Common myeloid progenitor, CD34-positive (primary cell): ENCODE results near the gene MDM2.

Experiments
- CTCF ChIA-PET: fragments of 350-600 bp; sonication (Branson Sonifier 250); formaldehyde crosslinking; loops from one replicate; lab custom pipeline; 2021; ENCODE audit warnings: antibody characterized with exemption; lab: Charles Lee
- POLR2A ChIA-PET: fragments of 350-600 bp; sonication (Branson Sonifier 250); formaldehyde crosslinking; loops from one replicate; lab custom pipeline; 2021; ENCODE audit warnings: antibody characterized with exemption; lab: Charles Lee
- DNase-seq, 3 donors: peaks; one replicate each; pipeline versions ENCODE4 v3.0.0 to v3.0.0-alpha.2; 2013
- H3K27ac ChIP-seq, 2 experiments: 1 replicate in 1 of 2; 2 replicates in 1 of 2; pipeline ENCODE4 v1.7.0; 2013; ENCODE audit warnings: inconsistent platforms in 2 of 2, low read length in 2 of 2, mild to moderate bottlenecking in 2 of 2, low read depth in 1 of 2, moderate library complexity in 1 of 2; ENCODE audit not compliant: severe bottlenecking in 2 of 2, insufficient read depth in 1 of 2, poor library complexity in 1 of 2
- H3K27me3 ChIP-seq, 5 experiments: replicated peaks in 2 of 5; 1 replicate in 3 of 5; 2 replicates in 2 of 5; pipeline versions ENCODE4 v1.6.1 to v1.7.0; 2013; ENCODE audit warnings: low read length in 4 of 5, mild to moderate bottlenecking in 2 of 5, moderate library complexity in 2 of 5, inconsistent platforms in 1 of 5; ENCODE audit not compliant: insufficient read depth in 5 of 5, control insufficient read depth in 4 of 5
- H3K36me3 ChIP-seq, 4 experiments: 1 replicate in 2 of 4; 2 replicates in 2 of 4; pipeline versions ENCODE4 v1.6.1 to v1.7.0; 2013; ENCODE audit warnings: low read length in 3 of 4, control low read depth in 1 of 4, mild to moderate bottlenecking in 1 of 4; ENCODE audit not compliant: control insufficient read depth in 4 of 4, insufficient read depth in 4 of 4
- H3K4me1 ChIP-seq, 4 experiments: 1 replicate in 3 of 4; 2 replicates in 1 of 4; pipeline versions ENCODE4 v1.6.1 to v1.7.1; 2013; ENCODE audit warnings: low read length in 3 of 4, mild to moderate bottlenecking in 3 of 4, control low read depth in 1 of 4, inconsistent platforms in 1 of 4, moderate library complexity in 1 of 4; ENCODE audit not compliant: control insufficient read depth in 4 of 4, insufficient read depth in 4 of 4; ENCODE audit errors: control extremely low read depth in 1 of 4
- H3K4me3 ChIP-seq, 7 experiments: 1 replicate in 4 of 7; 2 replicates in 3 of 7; pipeline versions ENCODE4 v1.5.1 to v1.7.0; 2013; ENCODE audit warnings: mild to moderate bottlenecking in 7 of 7, low read length in 6 of 7, moderate library complexity in 6 of 7, inconsistent platforms in 2 of 7, low read depth in 2 of 7, control low read depth in 1 of 7; ENCODE audit not compliant: insufficient read depth in 4 of 7, control insufficient read depth in 1 of 7; ENCODE audit errors: extremely low read depth in 1 of 7
- H3K9me3 ChIP-seq, 5 experiments: 1 replicate in 4 of 5; 2 replicates in 1 of 5; pipeline versions ENCODE4 v1.6.1 to v1.7.1; 2013; ENCODE audit warnings: low read length in 4 of 5, mild to moderate bottlenecking in 2 of 5, inconsistent platforms in 1 of 5, low read depth in 1 of 5, moderate library complexity in 1 of 5; ENCODE audit not compliant: control insufficient read depth in 4 of 5, insufficient read depth in 2 of 5; ENCODE audit errors: control extremely low read depth in 1 of 5
- WGBS: methylation state at CpG from one replicate; pipeline ENCODE4 v1.1.5; 2013; ENCODE audit not compliant: insufficient coverage; 5-methylcytosine and 5-hydroxymethylcytosine counted together

Gene MDM2

DNA sequence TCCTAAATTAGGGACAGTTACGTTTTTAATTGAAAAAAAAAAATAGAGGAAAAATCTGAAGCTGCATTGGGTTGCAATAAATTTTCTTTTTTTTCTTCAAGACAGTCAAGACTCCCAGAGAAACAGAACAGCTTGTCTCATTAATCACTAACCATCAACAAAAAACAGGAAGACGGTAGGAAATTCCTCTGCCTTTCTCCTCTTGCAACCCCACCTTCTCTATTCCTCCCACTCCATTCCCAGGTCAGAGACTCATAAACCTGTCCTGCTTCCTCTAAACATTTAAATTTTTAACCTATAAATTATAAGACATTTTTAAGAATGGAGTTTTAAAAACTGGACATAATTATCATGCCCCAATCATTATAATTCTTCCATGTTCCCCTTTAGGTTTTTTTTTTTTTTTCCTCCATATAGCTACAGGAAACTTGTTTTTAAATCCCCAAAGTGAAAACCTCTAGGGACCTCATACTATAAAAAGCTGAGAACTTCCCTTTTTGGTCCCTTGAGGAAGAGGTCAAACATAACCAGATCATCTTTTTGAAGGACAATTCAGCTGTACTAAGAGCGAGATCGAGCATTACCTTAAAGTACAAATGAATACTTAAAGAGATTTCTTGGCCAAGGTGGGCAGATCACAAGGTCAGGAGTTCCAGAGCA, 89.0 kb downstream of the MDM2 start:
- no peak overlapping the region for H3K27ac ChIP-seq

DNA sequence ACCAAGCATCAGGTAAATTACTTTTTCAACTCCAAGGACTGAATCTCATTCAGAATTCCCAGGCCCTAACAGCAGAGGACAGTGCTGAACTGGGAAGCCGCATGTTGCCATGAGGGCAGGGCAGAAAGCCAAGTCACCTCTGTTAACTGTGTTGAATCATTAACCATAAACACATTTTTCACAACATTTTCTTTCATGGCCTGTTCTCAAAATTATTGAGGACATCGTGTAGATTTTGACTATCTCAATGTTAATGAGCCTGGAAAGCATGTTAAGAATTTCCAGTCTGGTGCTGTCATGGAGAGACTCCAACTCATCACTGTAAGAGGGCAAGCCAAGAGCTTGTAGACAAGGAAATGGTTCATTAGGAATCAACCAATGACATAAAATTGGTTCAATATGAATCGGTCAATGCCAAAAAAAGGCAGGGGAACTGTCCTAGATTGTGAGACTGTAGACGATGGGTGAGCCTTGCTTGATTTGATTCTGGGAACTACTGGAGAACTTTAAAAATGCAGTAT, 91.3 kb downstream of the MDM2 start:
- H3K27ac ChIP-seq: no peak overlapping the region
- H3K36me3 ChIP-seq: no peaks in the 10 kb centered on the region
- POLR2A ChIA-PET: no interaction called here
- DNase-seq: no peak
- 95% methylated on average over 3 of the region's 4 CpGs for WGBS
- H3K9me3 ChIP-seq: peaks cover 0 to 2% (median 0%) of the 10 kb centered on the region in 5 experiments
- CTCF ChIA-PET: interaction anchor here (0.7 kb wide), 1 partner anchor 257 kb away, joined by 3 read pairs; no protein-coding TSS in a partner anchor
- H3K4me3 ChIP-seq: no peak overlapping the region
- no peaks in the 10 kb centered on the region for H3K27me3 ChIP-seq
- peaks cover 0 to 10% (median 3%) of the 10 kb centered on the region in 4 experiments for H3K4me1 ChIP-seq

More for the DNA sequence above, 89.0 kb downstream of the MDM2 start:
- Histone ChIP-seq H3K4me1 (peaks cover 0 to 10% (median 3%) of the 10 kb centered on the region in 4 experiments), H3K9me3 (peaks cover 0 to 2% (median 0%) of the 10 kb centered on the region in 5 experiments), H3K27me3 (no peaks in the 10 kb centered on the region), H3K4me3 (no peak overlapping the region), H3K36me3 (no peaks in the 10 kb centered on the region)
- WGBS: no CpG with 5 or more reads among the region's 4 CpGs
- DNase-seq: peak in 2 of 3 donors; percentile 17
- ChIA-PET CTCF (no interaction called here), POLR2A (no interaction called here)

DNA sequence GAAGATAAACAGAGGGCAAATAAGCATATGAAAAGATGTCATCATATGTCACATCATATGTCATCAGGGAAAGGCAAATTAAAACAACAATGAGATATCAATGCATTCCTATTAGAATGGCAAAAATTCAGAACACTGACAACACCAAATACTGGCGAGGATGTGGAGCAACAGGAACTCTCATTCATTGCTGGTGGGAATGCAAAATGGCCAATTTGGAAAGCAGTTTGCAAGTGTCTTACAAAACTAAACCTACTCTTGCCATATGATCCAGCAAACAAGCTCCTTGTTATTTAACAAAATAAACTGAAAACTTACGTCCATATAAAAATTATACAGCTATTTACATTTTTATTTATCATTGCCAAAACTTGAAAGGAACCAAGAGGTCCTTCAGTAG, 92.3 kb downstream of the MDM2 start:
- no peak for DNase-seq
- no peak overlapping the region for H3K27ac ChIP-seq
- no peaks in the 10 kb centered on the region for H3K36me3 ChIP-seq
- H3K27me3 ChIP-seq: no peaks in the 10 kb centered on the region
- WGBS: 83% methylated on average over 1 of the region's 2 CpGs
- CTCF ChIA-PET: no interaction called here
- H3K4me1 ChIP-seq: peaks cover 0 to 10% (median 3%) of the 10 kb centered on the region in 4 experiments
- no peak overlapping the region for H3K4me3 ChIP-seq
- POLR2A ChIA-PET: no interaction called here
- no peaks in the 10 kb centered on the region for H3K9me3 ChIP-seq
